Thyroid gland (tissue), 4 donors: ENCODE measurements around the gene C3orf70. TPM values are rescaled to one million over a fixed set of nuclear protein-coding genes. Genes with fewer than 3 reads are reported as not detected.

Experiments
- DNase-seq, 2 donors: peaks; one replicate each; pipeline ENCODE4 v3.0.0-alpha.2; 2019
- H3K27ac ChIP-seq, 3 donors: fragments of 200-600 bp; sonication (generic); 1 replicate in 2 of 3; 2 replicates in 1 of 3; pipeline ENCODE4 v1.5.1; 2016 to 2019; ENCODE audit warnings: mild to moderate bottlenecking in 1 of 3, moderate library complexity in 1 of 3
- H3K27me3 ChIP-seq: fragments of 200-600 bp; sonication (generic); one replicate; pipeline ENCODE4 v1.5.1; 2019
- H3K36me3 ChIP-seq, 2 donors: fragments of 200-600 bp; sonication (generic); one replicate each; pipeline ENCODE4 v1.5.1; 2016 to 2019
- H3K4me1 ChIP-seq, 2 donors: fragments of 200-600 bp; sonication (generic); one replicate each; pipeline ENCODE4 v1.5.1; 2017 to 2019
- H3K4me3 ChIP-seq, 3 donors: fragments of 200-600 bp; sonication (generic); replicated peaks in 1 of 3; 1 replicate in 2 of 3; 2 replicates in 1 of 3; pipeline ENCODE4 v1.5.1; 2016; ENCODE audit warnings: mild to moderate bottlenecking in 1 of 3
- H3K9me3 ChIP-seq: fragments of 200-600 bp; sonication (generic); one replicate; pipeline ENCODE4 v1.5.1; 2017
- CTCF ChIP-seq, 6 experiments: fragments of 200-600 bp in 3 of 6; fragments of 450-650 bp in 3 of 6; sonication (generic) in 3 of 6; IDR thresholded peaks; one replicate each; pipeline ENCODE4 v1.5.1; 2016 to 2019; ENCODE audit warnings: antibody characterized with exemption in 6 of 6, mild to moderate bottlenecking in 2 of 6, inconsistent platforms in 1 of 6, moderate library complexity in 1 of 6
- POLR2A ChIP-seq, 2 donors: fragments of 450-650 bp; IDR thresholded peaks; one replicate each; pipeline ENCODE4 v1.6.1; 2017; ENCODE audit warnings: antibody characterized with exemption in 2 of 2, mild to moderate bottlenecking in 2 of 2, moderate library complexity in 1 of 2
- WGBS, 2 donors: methylation state at CpG; one replicate each; pipeline ENCODE4 v1.1.5; 2017; 5-methylcytosine and 5-hydroxymethylcytosine counted together
- intact Hi-C: fragments of 100-400 bp; cut with DNase I; formaldehyde crosslinking; loops from one replicate; pipeline ENCODE4 v1.15.1; 2023
- total RNA-seq, 4 donors: library from RNA; depleted of rRNA; stranded (reverse); fragments of >200 nt; gene quantifications; one replicate each; pipeline ENCODE4 v1.2.3, GENCODE V29; 2016

Gene C3orf70, protein sequence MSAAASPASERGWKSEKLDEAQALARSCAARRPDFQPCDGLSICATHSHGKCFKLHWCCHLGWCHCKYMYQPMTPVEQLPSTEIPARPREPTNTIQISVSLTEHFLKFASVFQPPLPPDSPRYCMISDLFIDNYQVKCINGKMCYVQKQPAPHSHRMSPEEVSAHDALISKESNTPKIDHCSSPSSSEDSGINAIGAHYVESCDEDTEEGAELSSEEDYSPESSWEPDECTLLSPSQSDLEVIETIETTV
- 1 to 10 TPM; 1.6 to 3.0 (median 2.1) TPM for total RNA-seq

DNA sequence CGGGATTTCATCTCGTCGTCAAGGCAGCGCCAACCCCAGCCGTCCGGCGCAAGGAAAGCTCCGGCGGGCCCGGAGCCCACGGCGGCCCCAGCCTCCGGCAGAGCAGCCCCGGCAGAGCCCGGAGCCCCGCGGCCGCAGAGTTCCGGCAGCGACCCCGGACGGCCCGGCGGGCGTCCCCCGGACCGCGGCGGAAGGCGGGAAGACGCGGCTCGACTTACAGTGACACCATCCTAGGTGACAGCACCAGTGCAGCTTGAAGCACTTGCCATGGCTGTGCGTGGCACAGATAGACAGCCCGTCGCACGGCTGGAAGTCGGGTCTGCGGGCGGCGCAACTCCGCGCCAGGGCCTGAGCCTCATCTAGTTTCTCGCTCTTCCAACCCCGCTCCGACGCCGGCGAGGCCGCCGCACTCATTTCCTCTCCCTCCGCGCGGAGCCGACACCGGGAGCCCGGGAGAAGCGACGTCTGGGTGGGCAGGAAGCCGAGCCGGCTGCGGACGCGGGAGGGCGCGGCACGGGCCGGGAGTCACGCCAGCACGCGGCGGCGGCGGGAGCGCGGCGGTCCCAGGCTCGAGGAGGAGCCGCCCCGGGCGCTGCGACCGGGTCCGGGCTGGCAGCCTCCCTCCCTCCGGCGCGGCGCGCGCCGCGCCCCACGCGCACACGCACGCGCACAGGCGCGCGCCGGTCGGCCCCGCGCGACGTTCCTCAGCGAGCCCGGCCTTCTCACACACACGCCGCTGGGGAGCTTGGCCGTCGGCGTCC lies at the start of gene C3orf70:
TSS of gene C3orf70 (minus strand) at position 651 of the 761 bp plus-strand sequence. CDS start at position 414, 237 bp downstream.
- Histone ChIP-seq H3K36me3 (no peaks in the 10 kb centered on the region), H3K27ac (peak within 1 kb of the TSS; percentile 36 to 79 (median 63)), H3K27me3 (no peaks in the 10 kb centered on the region), H3K9me3 (no peaks in the 10 kb centered on the region), H3K4me1 (peaks cover 0 to 10% of the 10 kb centered on the region in 2 donors), H3K4me3 (peak within 1 kb of the TSS; percentile 7 to 55 (median 10))
- TF ChIP-seq POLR2A (IDR thresholded peaks at IDR 0.05), result no peak
- intact Hi-C loops, result no loop called here
- 1 to 2% methylated on average over 21 to 29 of the region's 113 CpGs for WGBS, 2 donors
- peak; percentile 31 to 37 for DNase-seq

DNA sequence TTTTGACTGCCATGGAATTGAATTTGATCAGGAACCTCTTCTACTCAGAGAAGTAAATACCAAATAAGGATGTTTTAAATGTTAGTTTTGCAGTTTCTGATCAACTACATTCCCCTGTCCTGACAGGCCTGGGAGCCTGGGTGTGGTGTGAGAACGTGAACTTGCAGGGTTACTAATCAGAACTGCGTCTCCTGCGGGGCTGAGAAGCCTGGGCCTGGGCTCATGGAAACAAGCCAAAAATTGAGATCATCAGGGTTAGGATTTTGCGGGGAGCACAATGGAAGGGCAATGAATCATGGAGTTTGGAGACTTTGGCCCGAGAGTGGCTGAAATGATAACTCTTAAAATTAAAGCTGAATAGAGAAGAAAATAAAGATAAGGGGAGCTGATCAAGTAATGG lies 47.8 kb upstream of the C3orf70 start:
- intact Hi-C loops, result no loop called here
- H3K36me3 ChIP-seq, result peaks cover 0 to 3% of the 10 kb centered on the region in 2 donors
- TF ChIP-seq POLR2A (IDR thresholded peaks at IDR 0.05), result no peak
- no peaks in the 10 kb centered on the region for H3K4me1 ChIP-seq
- no peaks in the 10 kb centered on the region for H3K27me3 ChIP-seq
- no peaks in the 10 kb centered on the region for H3K9me3 ChIP-seq
- 78 to 79% methylated on average over 5 of the region's 5 CpGs for WGBS, 2 donors
- no peak for DNase-seq
- H3K4me3 ChIP-seq, result no peak overlapping the region
- no peak overlapping the region for H3K27ac ChIP-seq

GRCh38 chr3:185199671-185200070 lies 46.8 kb upstream of the C3orf70 start:
- intact Hi-C loops, result no loop called here
- WGBS, 2 donors, result 91 to 93% methylated on average over 5 of the region's 5 CpGs
- Histone ChIP-seq H3K4me3 (no peak overlapping the region), H3K27ac (no peak overlapping the region), H3K36me3 (peaks cover 0 to 3% of the 10 kb centered on the region in 2 donors), H3K9me3 (no peaks in the 10 kb centered on the region), H3K4me1 (no peaks in the 10 kb centered on the region), H3K27me3 (no peaks in the 10 kb centered on the region)
- TF ChIP-seq POLR2A (IDR thresholded peaks at IDR 0.05), result no peak
- DNase-seq, result no peak

- Histone ChIP-seq H3K27ac (no peak overlapping the region), H3K36me3 (peaks cover 0 to 3% of the 10 kb centered on the region in 2 donors), H3K4me3 (no peak overlapping the region), H3K27me3 (no peaks in the 10 kb centered on the region), H3K4me1 (no peaks in the 10 kb centered on the region), H3K9me3 (no peaks in the 10 kb centered on the region)
- intact Hi-C loops, result no loop called here
- DNase-seq, result no peak
- 88 to 91% methylated on average over 4 of the region's 4 CpGs for WGBS, 2 donors
- no peak for TF ChIP-seq CTCF (IDR thresholded peaks at IDR 0.05)
- TF ChIP-seq POLR2A (IDR thresholded peaks at IDR 0.05), result no peak
Measured at GRCh38 chr3:185199206-185199605, 46.3 kb upstream of the C3orf70 start.

GRCh38 chr3:185197068-185197467 lies 44.2 kb upstream of the C3orf70 start:
- no peaks in the 10 kb centered on the region for H3K4me1 ChIP-seq
- H3K36me3 ChIP-seq, result peaks cover 0 to 3% of the 10 kb centered on the region in 2 donors
- intact Hi-C loops, result no loop called here
- WGBS, 2 donors, result 91 to 93% methylated on average over 2 of the region's 2 CpGs
- no peak for TF ChIP-seq CTCF (IDR thresholded peaks at IDR 0.05)
- no peak for TF ChIP-seq POLR2A (IDR thresholded peaks at IDR 0.05)
- no peak overlapping the region for H3K27ac ChIP-seq
- DNase-seq, result no peak
- H3K27me3 ChIP-seq, result no peaks in the 10 kb centered on the region
- no peaks in the 10 kb centered on the region for H3K9me3 ChIP-seq
- no peak overlapping the region for H3K4me3 ChIP-seq

- intact Hi-C loops, result no loop called here
- H3K4me1 ChIP-seq, result no peaks in the 10 kb centered on the region
- WGBS, 2 donors, result 96 to 98% methylated on average over 4 of the region's 4 CpGs
- no peaks in the 10 kb centered on the region for H3K9me3 ChIP-seq
- no peaks in the 10 kb centered on the region for H3K36me3 ChIP-seq
- DNase-seq, result no peak
- H3K27me3 ChIP-seq, result no peaks in the 10 kb centered on the region
- H3K4me3 ChIP-seq, result no peak overlapping the region
- no peak for TF ChIP-seq CTCF (IDR thresholded peaks at IDR 0.05)
- TF ChIP-seq POLR2A (IDR thresholded peaks at IDR 0.05), result no peak
- H3K27ac ChIP-seq, result no peak overlapping the region
Measured at GRCh38 chr3:185195652-185196051, 42.8 kb upstream of the C3orf70 start.
